A549 (cell line): Measurements from ENCODE around the gene ST8SIA4. TPM values are rescaled to one million over a fixed set of nuclear protein-coding genes. Genes with fewer than 3 reads are reported as not detected.

Experiments used
- ATAC-seq, 2 experiments: fragments of 200-7000 bp in 1 of 2; fragments of >200 bp in 1 of 2; cut with Nextera tagmentation in 1 of 2; cut with Tn5 transposase in 1 of 2; 3 replicates each; pipeline versions ENCODE4 v1.8.0 to v1.9.1; 2018 to 2020; ENCODE audit warnings: mild to moderate bottlenecking in 1 of 2, moderate library complexity in 1 of 2
- CTCF ChIA-PET: fragments of 300-600 bp; sonication (Branson Sonifier 250); formaldehyde crosslinking; extraction: SDS; loops from one replicate; lab custom pipeline; 2021; ENCODE audit warnings: antibody characterized with exemption, inconsistent platforms; lab: Yijun Ruan, JAX
- POLR2A ChIA-PET: fragments of 350-600 bp; formaldehyde crosslinking; extraction: SDS; loops from one replicate; lab custom pipeline; 2021; ENCODE audit warnings: antibody characterized with exemption, inconsistent platforms; lab: Yijun Ruan, JAX
- DNase-seq, 2 experiments: peaks; one replicate each; pipeline versions ENCODE4 v3.0.0 to v3.0.0-alpha.2; 2011 to 2016; ENCODE audit warnings: low read depth in 1 of 2, low spot score in 1 of 2
- FAIRE-seq: peaks from 2 replicates; lab custom pipeline; 2011; peaks lifted over from hg19 to GRCh38; lab: Jason Lieb, UNC
- H3K27ac ChIP-seq, 2 experiments: fragments of >200 bp; sonication (Bioruptor Twin); formaldehyde crosslinking; 3 replicates each; pipeline ENCODE4 v1.5.1; 2016 to 2017
- H3K4me1 ChIP-seq: fragments of >200 bp; sonication (Bioruptor Twin); formaldehyde crosslinking; 3 replicates; pipeline ENCODE4 v1.6.1; 2016
- H3K4me2 ChIP-seq: fragments of >200 bp; sonication (Bioruptor Twin); formaldehyde crosslinking; 3 replicates; pipeline ENCODE4 v1.6.1; 2016
- H3K4me3 ChIP-seq: fragments of >200 bp; sonication (Bioruptor Twin); formaldehyde crosslinking; 3 replicates; pipeline ENCODE4 v1.5.1; 2016
- H3K9me3 ChIP-seq: fragments of >200 bp; sonication (Bioruptor Twin); formaldehyde crosslinking; 3 replicates; pipeline ENCODE4 v1.6.1; 2016
- CBX8 ChIP-seq: fragments of 200-600 bp; sonication (generic); IDR thresholded peaks from 2 replicates; pipeline ENCODE4 v1.6.1; 2016
- CEBPB ChIP-seq, 2 experiments: fragments of >200 bp in 1 of 2; sonication (Bioruptor Twin) in 1 of 2; formaldehyde crosslinking in 1 of 2; IDR thresholded peaks; 2 replicates each; pipeline ENCODE4 v1.6.1; 2012 to 2016
- CHD2 ChIP-seq: fragments of 150-350 bp; IDR thresholded peaks from 2 replicates; pipeline ENCODE4 v1.6.1; 2014; ENCODE audit warnings: low read length; ENCODE audit not compliant: partially characterized antibody
- GATA3 ChIP-seq: IDR thresholded peaks from 2 replicates; pipeline ENCODE4 v1.6.1; 2012; ENCODE audit warnings: borderline replicate concordance
- HEYL ChIP-seq: fragments of 250-450 bp; sonication (Bioruptor Pico); IDR thresholded peaks from 2 replicates; pipeline ENCODE4 v1.8.0; 2021; ENCODE audit warnings: mild to moderate bottlenecking, moderate library complexity
- HOXB13 ChIP-seq: fragments of 250-450 bp; sonication (Bioruptor Pico); IDR thresholded peaks from 2 replicates; pipeline ENCODE4 v1.5.0; 2020; ENCODE audit warnings: low read depth, mild to moderate bottlenecking, moderate library complexity
- JUN ChIP-seq, 2 experiments: fragments of >200 bp; sonication (Bioruptor Twin); formaldehyde crosslinking; IDR thresholded peaks; 2 replicates in 1 of 2; 3 replicates in 1 of 2; pipeline ENCODE4 v1.6.1; 2016 to 2017
- JUNB ChIP-seq: fragments of >200 bp; sonication (Bioruptor Twin); formaldehyde crosslinking; IDR thresholded peaks from 2 replicates; pipeline ENCODE4 v1.6.1; 2016
- KDM5A ChIP-seq: fragments of 200-600 bp; sonication (generic); IDR thresholded peaks from 2 replicates; pipeline ENCODE4 v1.6.1; 2016; ENCODE audit warnings: antibody characterized with exemption, mild to moderate bottlenecking
- MYC ChIP-seq: IDR thresholded peaks from 2 replicates; pipeline ENCODE4 v1.6.1; 2012; ENCODE audit warnings: mild to moderate bottlenecking, inconsistent platforms, low read length, improper control_type of control experiment, borderline replicate concordance
- POLR2A ChIP-seq: IDR thresholded peaks from 2 replicates; pipeline ENCODE4 v1.6.1; 2012; ENCODE audit warnings: mild to moderate bottlenecking, low read length
- RCOR1 ChIP-seq: fragments of 150-350 bp; IDR thresholded peaks from 2 replicates; pipeline ENCODE4 v1.6.1; 2014; ENCODE audit warnings: antibody characterized with exemption, low read length, low read depth
- SREBF2 ChIP-seq: fragments of 450-650 bp; IDR thresholded peaks from 2 replicates; pipeline ENCODE4 v1.6.1; 2014; ENCODE audit warnings: mild to moderate bottlenecking, moderate library complexity
- TFCP2L1 ChIP-seq: fragments of 250-450 bp; sonication (Bioruptor Pico); IDR thresholded peaks from 2 replicates; pipeline ENCODE4 v1.5.0; 2021; ENCODE audit warnings: mild to moderate bottlenecking
- ZSCAN20 ChIP-seq: fragments of 250-450 bp; sonication (Bioruptor Pico); IDR thresholded peaks from 2 replicates; pipeline ENCODE4 v1.8.0; 2022; ENCODE audit warnings: mild to moderate bottlenecking, moderate library complexity
- WGBS: methylation state at CpG from one replicate; pipeline ENCODE4 v1.1.6; 2017; ENCODE audit errors: missing lambda C conversion rate; 5-methylcytosine and 5-hydroxymethylcytosine counted together
- polyA plus RNA-seq, 4 experiments: library from polyadenylated mRNA; depleted of rRNA in 3 of 4; stranded (reverse); fragments of >200 nt; fragmentation: RNase III in 1 of 4; extraction: RNeasy Plus Mini Kit Qiagen cat#74134 plus additional on column Dnase treatment in 1 of 4; gene quantifications; 2 replicates in 3 of 4; 3 replicates in 1 of 4; pipeline ENCODE4 v1.2.3, GENCODE V29; 2011 to 2017
- TF ChIP-seq, protein P1 (sequence below): IDR thresholded peaks from 2 replicates; pipeline ENCODE4 v1.6.1; 2012
- TF ChIP-seq, protein P2 (sequence below): IDR thresholded peaks from 2 replicates; pipeline ENCODE4 v1.6.1; 2012; ENCODE audit warnings: low read depth, borderline replicate concordance
- TF ChIP-seq, protein P3 (sequence below): fragments of >200 bp; sonication (Bioruptor Twin); formaldehyde crosslinking; IDR thresholded peaks from 3 replicates; pipeline ENCODE4 v1.6.1; 2016
- TF ChIP-seq, protein P4 (sequence below): IDR thresholded peaks from 2 replicates; pipeline ENCODE4 v1.6.1; 2012
- TF ChIP-seq, protein P5 (sequence below): fragments of >200 bp; sonication (Bioruptor Twin); formaldehyde crosslinking; IDR thresholded peaks from 2 replicates; pipeline ENCODE4 v1.6.1; 2016
- TF ChIP-seq, protein P6 (sequence below): fragments of 150-350 bp; IDR thresholded peaks from 2 replicates; pipeline ENCODE4 v1.6.1; 2014; ENCODE audit warnings: low read depth, mild to moderate bottlenecking, low read length

Gene ST8SIA4
- polyA plus RNA-seq, 2 of the 4 experiments (the other 2 are of a cell fraction) = 0.85 to 7.1 TPM

DNA sequence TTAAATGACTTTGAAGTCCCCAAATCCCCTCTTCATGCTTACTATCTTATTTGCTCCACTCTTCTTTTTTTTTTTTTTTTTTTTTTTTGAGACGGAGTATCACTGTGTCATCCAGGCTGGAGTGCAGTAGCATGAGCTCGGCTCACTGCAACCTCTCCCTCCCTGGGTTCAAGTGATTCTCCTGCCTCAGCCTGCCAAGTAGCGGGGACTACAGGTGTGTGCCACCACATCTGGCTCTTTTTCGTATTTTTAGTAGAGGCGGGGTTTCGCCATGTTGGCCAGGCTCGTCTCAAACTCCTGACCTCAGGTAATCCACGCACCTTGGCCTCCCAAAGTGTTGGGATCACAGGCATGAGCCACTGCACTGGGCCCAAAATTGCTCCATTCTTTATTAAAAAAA lies 51.0 kb downstream of the ST8SIA4 start:
- TF ChIP-seq HOXB13 (CRISPR knock-in tag) (no peak), GATA3 (no peak), CEBPB (IDR thresholded peaks at IDR 0.05) (no peak), CHD2 (no peak), MYC (no peak), HEYL (CRISPR knock-in tag) (no peak), RCOR1 (no peak), ZSCAN20 (CRISPR knock-in tag) (no peak)
- TF ChIP-seq, protein P1, sequence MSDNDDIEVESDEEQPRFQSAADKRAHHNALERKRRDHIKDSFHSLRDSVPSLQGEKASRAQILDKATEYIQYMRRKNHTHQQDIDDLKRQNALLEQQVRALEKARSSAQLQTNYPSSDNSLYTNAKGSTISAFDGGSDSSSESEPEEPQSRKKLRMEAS = no peak
- TF ChIP-seq, protein P2, sequence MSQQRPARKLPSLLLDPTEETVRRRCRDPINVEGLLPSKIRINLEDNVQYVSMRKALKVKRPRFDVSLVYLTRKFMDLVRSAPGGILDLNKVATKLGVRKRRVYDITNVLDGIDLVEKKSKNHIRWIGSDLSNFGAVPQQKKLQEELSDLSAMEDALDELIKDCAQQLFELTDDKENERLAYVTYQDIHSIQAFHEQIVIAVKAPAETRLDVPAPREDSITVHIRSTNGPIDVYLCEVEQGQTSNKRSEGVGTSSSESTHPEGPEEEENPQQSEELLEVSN = no peak
- TF ChIP-seq, protein P3, sequence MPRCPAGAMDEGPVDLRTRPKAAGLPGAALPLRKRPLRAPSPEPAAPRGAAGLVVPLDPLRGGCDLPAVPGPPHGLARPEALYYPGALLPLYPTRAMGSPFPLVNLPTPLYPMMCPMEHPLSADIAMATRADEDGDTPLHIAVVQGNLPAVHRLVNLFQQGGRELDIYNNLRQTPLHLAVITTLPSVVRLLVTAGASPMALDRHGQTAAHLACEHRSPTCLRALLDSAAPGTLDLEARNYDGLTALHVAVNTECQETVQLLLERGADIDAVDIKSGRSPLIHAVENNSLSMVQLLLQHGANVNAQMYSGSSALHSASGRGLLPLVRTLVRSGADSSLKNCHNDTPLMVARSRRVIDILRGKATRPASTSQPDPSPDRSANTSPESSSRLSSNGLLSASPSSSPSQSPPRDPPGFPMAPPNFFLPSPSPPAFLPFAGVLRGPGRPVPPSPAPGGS = no peak
- TF ChIP-seq, protein P4, sequence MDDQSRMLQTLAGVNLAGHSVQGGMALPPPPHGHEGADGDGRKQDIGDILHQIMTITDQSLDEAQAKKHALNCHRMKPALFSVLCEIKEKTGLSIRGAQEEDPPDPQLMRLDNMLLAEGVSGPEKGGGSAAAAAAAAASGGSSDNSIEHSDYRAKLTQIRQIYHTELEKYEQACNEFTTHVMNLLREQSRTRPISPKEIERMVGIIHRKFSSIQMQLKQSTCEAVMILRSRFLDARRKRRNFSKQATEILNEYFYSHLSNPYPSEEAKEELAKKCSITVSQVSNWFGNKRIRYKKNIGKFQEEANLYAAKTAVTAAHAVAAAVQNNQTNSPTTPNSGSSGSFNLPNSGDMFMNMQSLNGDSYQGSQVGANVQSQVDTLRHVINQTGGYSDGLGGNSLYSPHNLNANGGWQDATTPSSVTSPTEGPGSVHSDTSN = no peak
- no peak overlapping the region for H3K4me3 ChIP-seq
- ChIA-PET POLR2A (no interaction called here), CTCF (no interaction called here)
- H3K27ac ChIP-seq = no peak overlapping the region
- H3K9me3 ChIP-seq = no peaks in the 10 kb centered on the region
- FAIRE-seq = no peak
- no peaks in the 10 kb centered on the region for H3K4me1 ChIP-seq
- WGBS = 92% methylated on average over 8 of the region's 8 CpGs
- H3K4me2 ChIP-seq = no peak overlapping the region
- no peak for ATAC-seq
- no peak for DNase-seq

DNA sequence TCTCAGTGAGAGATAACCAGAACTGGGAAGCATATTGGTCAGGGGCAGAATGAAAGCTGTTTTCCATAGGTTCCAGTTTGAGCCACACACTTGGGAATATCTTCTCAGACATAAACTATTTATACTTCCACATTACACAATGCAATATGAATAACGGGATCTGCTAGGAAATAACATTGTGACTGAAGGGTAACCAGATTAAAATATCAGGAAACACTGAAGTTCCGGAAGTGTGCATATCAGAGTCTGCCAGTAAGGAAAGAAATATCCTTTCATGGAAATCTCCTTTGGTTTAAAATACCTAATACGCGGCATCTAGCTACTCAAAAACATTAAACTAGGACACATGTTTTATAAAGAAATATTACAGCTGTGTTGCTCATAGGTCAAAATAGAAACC lies 56.3 kb downstream of the ST8SIA4 start:
- 64% methylated on average over 4 of the region's 4 CpGs for WGBS

More for the DNA sequence above, 56.3 kb downstream of the ST8SIA4 start:
- TF ChIP-seq, protein P2 = no peak
- TF ChIP-seq, protein P5, sequence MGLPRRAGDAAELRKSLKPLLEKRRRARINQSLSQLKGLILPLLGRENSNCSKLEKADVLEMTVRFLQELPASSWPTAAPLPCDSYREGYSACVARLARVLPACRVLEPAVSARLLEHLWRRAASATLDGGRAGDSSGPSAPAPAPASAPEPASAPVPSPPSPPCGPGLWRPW = no peak
- TF ChIP-seq POLR2A = no peak
- no peak for TF ChIP-seq GATA3
- TF ChIP-seq KDM5A = no peak
- TF ChIP-seq, protein P1 = no peak
- no peak for TF ChIP-seq JUNB
- TF ChIP-seq JUN (IDR thresholded peaks at IDR 0.05) = no peak
- TF ChIP-seq SREBF2 = no peak
- no peak for TF ChIP-seq TFCP2L1 (CRISPR knock-in tag)
- TF ChIP-seq HOXB13 (CRISPR knock-in tag) = no peak
- TF ChIP-seq CBX8 = no peak
- TF ChIP-seq, protein P6, sequence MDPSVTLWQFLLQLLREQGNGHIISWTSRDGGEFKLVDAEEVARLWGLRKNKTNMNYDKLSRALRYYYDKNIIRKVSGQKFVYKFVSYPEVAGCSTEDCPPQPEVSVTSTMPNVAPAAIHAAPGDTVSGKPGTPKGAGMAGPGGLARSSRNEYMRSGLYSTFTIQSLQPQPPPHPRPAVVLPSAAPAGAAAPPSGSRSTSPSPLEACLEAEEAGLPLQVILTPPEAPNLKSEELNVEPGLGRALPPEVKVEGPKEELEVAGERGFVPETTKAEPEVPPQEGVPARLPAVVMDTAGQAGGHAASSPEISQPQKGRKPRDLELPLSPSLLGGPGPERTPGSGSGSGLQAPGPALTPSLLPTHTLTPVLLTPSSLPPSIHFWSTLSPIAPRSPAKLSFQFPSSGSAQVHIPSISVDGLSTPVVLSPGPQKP = no peak
- ChIA-PET POLR2A (no interaction called here), CTCF (no interaction called here)
- H3K4me3 ChIP-seq = no peak overlapping the region
- DNase-seq (no peak), FAIRE-seq (no peak), ATAC-seq (no peak)
- no peak overlapping the region for H3K4me2 ChIP-seq
- H3K9me3 ChIP-seq = no peaks in the 10 kb centered on the region
- H3K27ac ChIP-seq = no peak overlapping the region
- H3K4me1 ChIP-seq = peaks cover 6% of the 10 kb centered on the region
